HG03060 (cell line): ENCODE results near the gene PAX6.

Source experiments
- ATAC-seq: cut with Tn5 transposase; IDR thresholded peaks from one replicate; pipeline ENCODE4 v1.9.1; 2021; ENCODE audit warnings: low read depth, moderate number of reproducible peaks; ENCODE audit not compliant: unreplicated experiment

The PAX6 gene

GRCh38 chr11:31809857-31810778 lies 1.0 kb downstream of the PAX6 start:
- ATAC-seq, result no peak

- no peak for ATAC-seq
Observed at GRCh38 chr11:31809541-31809856, 1.6 kb downstream of the PAX6 start.

GRCh38 chr11:31808721-31809540 lies 2.2 kb downstream of the PAX6 start:
- no peak for ATAC-seq

- no peak for ATAC-seq
Observed at GRCh38 chr11:31807799-31808667, 3.1 kb downstream of the PAX6 start.

GRCh38 chr11:31806928-31807798 lies 4.0 kb downstream of the PAX6 start:
- no peak for ATAC-seq

- ATAC-seq, result no peak
Observed at GRCh38 chr11:31806186-31806927, 4.8 kb downstream of the PAX6 start.

- no peak for ATAC-seq
Observed at GRCh38 chr11:31805629-31806185, 5.4 kb downstream of the PAX6 start.

GRCh38 chr11:31805037-31805628 lies 6.0 kb downstream of the PAX6 start:
- no peak for ATAC-seq

- ATAC-seq, result no peak
Observed at GRCh38 chr11:31804312-31805036, 6.6 kb downstream of the PAX6 start.

- ATAC-seq, result no peak
Observed at GRCh38 chr11:31803813-31804311, 7.3 kb downstream of the PAX6 start.

GRCh38 chr11:31802990-31803812 lies 7.9 kb downstream of the PAX6 start:
- ATAC-seq, result no peak

- no peak for ATAC-seq
Observed at GRCh38 chr11:31802609-31802989, 8.5 kb downstream of the PAX6 start.

- ATAC-seq, result no peak
Observed at GRCh38 chr11:31802000-31802551, 9.0 kb downstream of the PAX6 start.

GRCh38 chr11:31801298-31801702 lies 9.8 kb downstream of the PAX6 start:
- no peak for ATAC-seq

- ATAC-seq, result no peak
Observed at GRCh38 chr11:31800398-31801265, 10.5 kb downstream of the PAX6 start.
